H1 (cell line): ENCODE data around the gene PLEKHH3.

ENCODE experiments used
- CTCF ChIP-seq, 3 experiments: IDR thresholded peaks; 1 replicate in 2 of 3; 2 replicates in 1 of 3; pipeline versions ENCODE4 v1.5.1 to v1.6.1; 2011; ENCODE audit warnings: low read length in 3 of 3, mild to moderate bottlenecking in 3 of 3, inconsistent platforms in 2 of 3, low read depth in 1 of 3, moderate library complexity in 1 of 3; ENCODE audit not compliant: insufficient read depth in 1 of 3; ENCODE audit errors: control extremely low read depth in 1 of 3
- GTF2F1 ChIP-seq: IDR thresholded peaks from 2 replicates; pipeline ENCODE4 v1.6.1; 2012; ENCODE audit warnings: low read depth, low read length, improper control_type of control experiment, borderline replicate concordance
- JUND ChIP-seq: IDR thresholded peaks from 2 replicates; pipeline ENCODE4 v1.6.1; 2011; ENCODE audit warnings: mild to moderate bottlenecking, improper control_type of control experiment, low read length
- MAX ChIP-seq: IDR thresholded peaks from 2 replicates; pipeline ENCODE4 v1.6.1; 2012; ENCODE audit warnings: inconsistent platforms
- RBBP5 ChIP-seq: IDR thresholded peaks from 2 replicates; pipeline ENCODE4 v1.7.1; 2012; ENCODE audit warnings: low read depth, mild to moderate bottlenecking, inconsistent platforms, low read length, moderate library complexity, borderline replicate concordance
- TAF1 ChIP-seq: IDR thresholded peaks from 2 replicates; pipeline ENCODE4 v1.6.1; 2011; ENCODE audit warnings: mild to moderate bottlenecking, low read depth, low read length
- TCF12 ChIP-seq: IDR thresholded peaks from 2 replicates; pipeline ENCODE4 v1.6.1; 2011; ENCODE audit warnings: low read depth, mild to moderate bottlenecking, low read length
- USF2 ChIP-seq: IDR thresholded peaks from 2 replicates; pipeline ENCODE4 v1.6.1; 2011; ENCODE audit warnings: low read length, improper control_type of control experiment

- TF ChIP-seq JUND (no peak), RBBP5 (no peak), MAX (no peak), CTCF (IDR thresholded peaks at IDR 0.05; ENCODE audit: control extremely low read depth in 1 of 3, insufficient read depth in 1 of 3, low read depth in 1 of 3, low read length in 3 of 3) (no peak), TCF12 (no peak), TAF1 (no peak), GTF2F1 (no peak), USF2 (no peak)
These were observed 58.8 kb downstream of the PLEKHH3 start for GRCh38 chr17:42617956-42618431.
